ENCODE data around the gene PLK5.

- TF ChIP-seq POLR2A (IDR thresholded peaks at IDR 0.05; ENCODE audit: extremely low read depth, insufficient read length) (no peak), CTCF (IDR thresholded peaks at IDR 0.05; ENCODE audit: low read depth, low read length) (no peak), MAX (IDR thresholded peaks at IDR 0.05; ENCODE audit: low read depth, low read length) (no peak)
Measured at GRCh38 chr19:1492474-1493006, 31.3 kb upstream of the PLK5 start.

Data from NB4 (cell line).